GM18868 (cell line): ENCODE results near the gene MAGI1.

Experiments used
- ATAC-seq: cut with Tn5 transposase; IDR thresholded peaks from one replicate; pipeline ENCODE4 v1.9.1; 2021; ENCODE audit warnings: mild to moderate bottlenecking, moderate library complexity; ENCODE audit not compliant: unreplicated experiment

Gene MAGI1

GRCh38 chr3:65772758-65773157 is 266.0 kb downstream of the MAGI1 start:
- no peak for ATAC-seq

GRCh38 chr3:65767551-65767950 is 271.2 kb downstream of the MAGI1 start:
- no peak for ATAC-seq

- no peak for ATAC-seq
These were observed 276.5 kb downstream of the MAGI1 start for GRCh38 chr3:65762235-65762580.

GRCh38 chr3:65761446-65762234 is 277.1 kb downstream of the MAGI1 start:
- no peak for ATAC-seq

- ATAC-seq, result no peak
These were observed 279.7 kb downstream of the MAGI1 start for GRCh38 chr3:65758876-65759598.

GRCh38 chr3:65758438-65758837 is 280.3 kb downstream of the MAGI1 start:
- no peak for ATAC-seq

GRCh38 chr3:65752636-65753035 is 286.1 kb downstream of the MAGI1 start:
- no peak for ATAC-seq

GRCh38 chr3:65751123-65751700 is 287.5 kb downstream of the MAGI1 start:
- peak; percentile 78 for ATAC-seq

GRCh38 chr3:65749066-65749465 is 289.7 kb downstream of the MAGI1 start:
- ATAC-seq, result no peak

- no peak for ATAC-seq
These were observed 290.4 kb downstream of the MAGI1 start for GRCh38 chr3:65748326-65748725.

- ATAC-seq, result no peak
These were observed 291.9 kb downstream of the MAGI1 start for GRCh38 chr3:65746848-65747247.

- no peak for ATAC-seq
These were observed 293.4 kb downstream of the MAGI1 start for GRCh38 chr3:65745306-65745705.

- no peak for ATAC-seq
These were observed 295.8 kb downstream of the MAGI1 start for GRCh38 chr3:65742914-65743313.

GRCh38 chr3:65741540-65741939 is 297.2 kb downstream of the MAGI1 start:
- ATAC-seq, result no peak

GRCh38 chr3:65739901-65740541 is 298.7 kb downstream of the MAGI1 start:
- no peak for ATAC-seq

- ATAC-seq, result no peak
These were observed 303.9 kb downstream of the MAGI1 start for GRCh38 chr3:65734792-65735191.

- no peak for ATAC-seq
These were observed 304.3 kb downstream of the MAGI1 start for GRCh38 chr3:65734382-65734781.

- ATAC-seq, result no peak
These were observed 305.3 kb downstream of the MAGI1 start for GRCh38 chr3:65733459-65733858.

GRCh38 chr3:65732051-65732935 is 306.4 kb downstream of the MAGI1 start:
- peak; percentile 98 for ATAC-seq

GRCh38 chr3:65730449-65730848 is 308.3 kb downstream of the MAGI1 start:
- no peak for ATAC-seq

GRCh38 chr3:65729973-65730372 is 308.7 kb downstream of the MAGI1 start:
- no peak for ATAC-seq
